Measurements from ENCODE around the gene TSPAN13.

GRCh38 chr7:16801111-16801542, 47.6 kb downstream of the TSPAN13 start:
- TF ChIP-seq CTCF (IDR thresholded peaks at IDR 0.05 in 4 of 5, conservative IDR thresholded peaks at IDR 0.05 in 1 of 5), result no peak
- no peak for TF ChIP-seq POLR2A (IDR thresholded peaks at IDR 0.05)
